Measurements from ENCODE around the gene TLR7. TPM values are rescaled to one million over a fixed set of nuclear protein-coding genes. Genes with fewer than 3 reads are reported as not detected.

The TLR7 gene
- total RNA-seq, result 1 to 10 TPM in 1 of 2 donors, under 1 TPM in 1; 0.48 to 1.3 TPM
- long read RNA-seq, donor 1, result 0 reads
- long read RNA-seq, donor 2, result 0 reads

DNA sequence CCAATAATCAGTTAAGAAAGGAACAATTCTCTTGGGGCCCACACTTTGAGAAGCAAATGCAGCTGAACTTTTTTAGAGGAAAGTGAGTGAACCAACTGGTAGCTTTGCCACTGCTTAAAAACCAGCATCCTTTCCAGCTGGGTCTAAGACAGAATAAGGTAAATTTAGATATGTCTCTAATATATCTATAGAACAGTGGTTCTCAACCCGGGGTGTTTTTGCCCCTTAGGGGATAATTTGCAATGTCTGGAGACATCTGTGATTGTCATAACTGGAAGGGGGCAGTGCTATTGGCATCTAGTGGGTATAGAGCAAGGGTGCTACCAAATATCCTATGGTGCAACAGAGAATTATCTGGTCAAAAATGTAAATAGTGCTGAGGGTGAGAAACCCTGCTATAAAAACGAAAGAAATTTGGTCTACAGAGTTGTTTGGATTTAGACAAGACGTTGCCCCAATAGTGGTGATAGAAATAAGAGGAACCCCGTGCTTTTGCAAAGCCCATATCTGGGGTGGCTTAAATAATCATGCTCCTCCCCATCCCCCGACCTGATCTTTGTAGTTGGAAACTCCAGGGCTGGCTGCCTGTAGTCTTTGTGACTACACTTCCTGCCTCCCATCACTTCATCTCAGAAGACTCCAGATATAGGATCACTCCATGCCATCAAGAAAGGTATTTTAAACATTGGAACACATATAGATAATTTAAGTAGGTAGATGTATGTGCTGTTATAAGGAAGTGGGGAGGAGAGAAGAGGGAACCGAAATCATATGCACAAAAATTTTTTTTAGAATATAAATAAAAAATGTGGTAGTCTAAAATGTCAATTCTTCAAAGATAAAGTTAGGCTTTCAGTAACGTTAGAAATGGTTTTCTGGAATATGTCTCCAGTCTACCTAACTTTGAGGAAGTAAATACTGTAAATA is at the start of gene TLR7:
TSS of gene TLR7 (plus strand) at position 622 of the 927 bp plus-strand sequence. CDS start 507 bp downstream, outside the sequence.
- no peak for DNase-seq (ENCODE audit: low spot score)
- intact Hi-C loops (cut with DNase I), result no loop called here

GRCh38 chrX:12817528-12817927 is 49.3 kb upstream of the TLR7 start:
- no peak for DNase-seq (ENCODE audit: low spot score)
- intact Hi-C loops (cut with DNase I), result loop anchor here in 1 of 2 donors (10.0 kb wide), 1 partner anchor 77 kb away; no protein-coding TSS in a partner anchor

- intact Hi-C loops (cut with DNase I), result loop anchor here in 1 of 2 donors (10.0 kb wide), 1 partner anchor 76 kb away; no protein-coding TSS in a partner anchor
- DNase-seq (ENCODE audit: low spot score), result no peak
Observed at GRCh38 chrX:12819222-12819621, 47.6 kb upstream of the TLR7 start.

DNA sequence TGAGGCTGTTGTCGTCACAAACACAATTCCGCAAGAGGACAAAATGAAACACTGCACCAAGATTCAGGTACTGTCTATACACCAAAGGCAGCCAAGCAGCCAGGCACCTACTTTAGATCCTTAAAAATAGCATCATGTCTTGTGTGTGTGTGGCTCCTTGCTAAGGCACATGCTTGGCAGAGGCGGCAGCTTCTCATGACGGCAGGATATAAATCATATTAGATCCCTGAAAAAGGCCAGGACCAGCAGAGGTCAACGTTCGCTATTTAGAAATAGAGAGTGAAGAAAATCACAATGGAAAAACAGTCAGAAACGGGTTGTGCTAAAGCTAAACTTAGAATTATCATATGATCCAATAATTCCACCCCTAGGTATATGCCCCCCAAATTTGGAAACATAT is 46.1 kb upstream of the TLR7 start:
- intact Hi-C loops (cut with DNase I), result no loop called here
- DNase-seq (ENCODE audit: low spot score), result no peak

GRCh38 chrX:12824944-12825343 is 41.9 kb upstream of the TLR7 start:
- no peak for DNase-seq (ENCODE audit: low spot score)
- intact Hi-C loops (cut with DNase I), result no loop called here

DNA sequence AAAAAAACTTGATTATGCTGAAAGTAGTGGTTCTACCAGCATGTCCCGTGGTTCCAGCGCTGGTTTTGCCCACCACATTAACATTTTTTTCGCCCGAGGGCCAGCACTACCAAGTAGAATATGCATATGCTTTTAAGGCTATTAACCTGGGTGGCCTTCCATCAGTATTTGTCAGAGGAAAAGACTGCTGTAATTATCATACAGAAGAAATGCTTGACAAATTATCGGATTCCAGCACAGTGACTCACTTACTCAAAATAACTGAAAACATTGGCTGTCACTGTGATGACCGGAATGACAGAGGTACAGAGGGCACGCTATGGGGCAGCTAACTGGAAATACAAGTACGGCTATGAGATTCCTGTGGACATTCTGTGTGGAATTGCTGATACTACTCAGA is 41.1 kb upstream of the TLR7 start:
- intact Hi-C loops (cut with DNase I), result no loop called here

DNA sequence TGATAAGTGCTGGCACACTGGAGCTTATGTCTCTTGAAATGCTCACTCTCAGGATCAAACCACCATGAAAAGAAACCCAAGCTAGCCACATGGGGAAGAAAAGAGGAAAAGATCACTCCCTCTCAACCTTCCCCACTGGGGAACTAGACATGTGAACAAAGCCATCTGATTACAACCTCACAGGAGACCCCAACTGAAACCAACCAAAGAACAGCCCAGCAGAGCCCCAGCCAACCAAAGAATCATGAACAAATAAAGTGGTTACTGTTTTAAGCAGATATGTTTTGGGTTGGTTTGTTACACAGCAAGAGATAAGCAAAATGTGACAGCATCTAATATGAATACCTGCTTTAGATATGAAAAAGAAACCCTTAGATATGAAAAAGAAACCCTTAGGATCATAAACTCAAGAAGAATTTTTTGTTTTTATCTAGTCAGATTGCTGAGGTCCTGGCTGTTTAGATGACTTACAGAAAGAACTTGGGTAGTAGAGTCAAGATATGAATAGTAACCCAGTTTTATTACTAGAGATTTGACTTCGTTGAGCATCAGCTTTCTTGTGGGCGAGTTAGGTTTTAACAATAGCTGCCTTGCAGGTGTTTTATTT is 23.7 kb upstream of the TLR7 start:
- no peak for DNase-seq (ENCODE audit: low spot score)
- intact Hi-C loops (cut with DNase I), result no loop called here

More for the DNA sequence above, 41.1 kb upstream of the TLR7 start:
- no peak for DNase-seq (ENCODE audit: low spot score)

GRCh38 chrX:12843668-12844279 is 23.1 kb upstream of the TLR7 start:
- no peak for DNase-seq (ENCODE audit: low spot score)
- intact Hi-C loops (cut with DNase I), result no loop called here

DNA sequence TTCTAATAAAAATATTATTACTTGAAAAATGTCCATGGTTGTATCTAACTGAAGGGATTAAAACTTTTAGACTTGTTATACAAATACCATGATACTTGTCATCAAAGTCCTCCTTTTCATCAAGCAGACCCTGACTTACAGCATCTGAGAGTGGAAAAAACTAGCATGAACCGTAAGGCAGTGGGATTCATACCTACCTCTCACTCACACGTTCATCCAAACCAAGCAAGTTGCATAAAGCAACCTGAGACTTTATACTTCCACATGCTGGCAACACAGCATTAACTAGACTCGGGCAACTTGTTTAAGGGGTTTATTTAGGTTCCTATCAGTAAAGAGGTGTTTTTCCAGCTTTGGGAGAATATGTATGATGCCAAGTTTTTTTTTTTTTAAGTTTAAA is 22.6 kb upstream of the TLR7 start:
- intact Hi-C loops (cut with DNase I), result no loop called here
- DNase-seq (ENCODE audit: low spot score), result no peak

- intact Hi-C loops (cut with DNase I), result no loop called here
- no peak for DNase-seq (ENCODE audit: low spot score)
Observed at GRCh38 chrX:12865359-12865758, 1.5 kb upstream of the TLR7 start.

GRCh38 chrX:12867685-12868084 is 813 bp downstream of the TLR7 start:
- DNase-seq (ENCODE audit: low spot score), result no peak
- intact Hi-C loops (cut with DNase I), result no loop called here

DNA sequence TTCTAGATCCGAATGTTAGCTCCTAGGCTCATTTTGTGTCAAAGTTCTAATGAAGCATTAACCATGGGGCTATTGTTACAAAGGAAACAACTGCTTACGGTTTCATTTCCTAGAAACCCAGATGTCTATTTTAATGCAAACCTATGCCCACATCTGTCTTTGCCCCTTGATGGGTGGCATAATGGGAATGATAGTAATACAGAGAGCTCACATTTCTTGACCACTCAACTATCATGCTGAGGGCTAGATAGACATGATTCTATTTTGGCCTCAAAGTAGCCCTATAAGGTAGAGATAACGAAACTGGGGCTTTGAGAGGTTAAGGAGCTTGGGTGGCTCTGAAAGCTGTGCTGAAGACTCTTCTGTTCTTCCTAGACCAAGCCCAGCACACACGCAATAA is 1.9 kb downstream of the TLR7 start:
- intact Hi-C loops (cut with DNase I), result no loop called here
- DNase-seq (ENCODE audit: low spot score), result no peak

DNA sequence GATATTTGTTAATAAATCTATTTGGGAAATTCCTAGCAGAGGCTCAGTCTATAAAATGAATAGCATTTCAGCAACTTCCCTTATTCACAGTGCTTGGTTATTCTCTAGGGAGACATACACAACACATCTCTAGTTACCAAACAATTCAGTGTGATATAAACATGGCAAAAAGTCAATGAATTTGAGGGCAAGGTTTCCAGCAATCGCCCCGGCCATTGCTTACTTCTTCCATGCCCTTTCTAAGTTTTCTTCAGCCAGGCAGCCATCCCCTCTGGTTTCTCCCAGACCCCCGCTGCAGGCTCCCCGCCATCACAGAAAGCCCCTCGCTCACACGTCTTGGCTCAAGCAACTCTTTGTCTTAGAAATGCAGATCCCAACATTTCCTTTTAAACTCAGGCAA is 4.4 kb downstream of the TLR7 start:
- DNase-seq (ENCODE audit: low spot score), result no peak
- intact Hi-C loops (cut with DNase I), result no loop called here

DNA sequence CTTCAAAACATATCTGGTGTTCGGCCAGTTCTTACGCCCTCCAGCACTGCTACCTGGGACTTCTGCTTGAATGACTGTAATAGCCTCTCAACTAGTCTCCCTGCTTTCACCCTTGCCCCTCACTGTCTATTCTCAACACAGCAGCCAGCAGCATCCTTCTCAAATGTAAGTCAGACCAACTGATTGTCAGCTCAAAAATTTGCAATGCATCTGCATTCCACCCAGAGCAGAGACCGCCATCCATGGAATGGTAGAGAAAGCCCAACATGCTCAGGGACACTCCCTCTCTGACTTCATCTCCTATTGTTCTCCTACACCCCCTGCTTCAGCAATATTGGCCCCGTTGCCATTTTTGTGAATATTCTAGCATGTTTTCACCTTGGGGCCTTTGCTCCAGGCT is 5.9 kb downstream of the TLR7 start:
- no peak for DNase-seq (ENCODE audit: low spot score)
- intact Hi-C loops (cut with DNase I), result no loop called here

- no peak for DNase-seq (ENCODE audit: low spot score)
- intact Hi-C loops (cut with DNase I), result no loop called here
Observed at GRCh38 chrX:12874581-12874980, 7.7 kb downstream of the TLR7 start.

GRCh38 chrX:12877386-12877785 is 10.5 kb downstream of the TLR7 start:
- no peak for DNase-seq (ENCODE audit: low spot score)
- intact Hi-C loops (cut with DNase I), result no loop called here

DNA sequence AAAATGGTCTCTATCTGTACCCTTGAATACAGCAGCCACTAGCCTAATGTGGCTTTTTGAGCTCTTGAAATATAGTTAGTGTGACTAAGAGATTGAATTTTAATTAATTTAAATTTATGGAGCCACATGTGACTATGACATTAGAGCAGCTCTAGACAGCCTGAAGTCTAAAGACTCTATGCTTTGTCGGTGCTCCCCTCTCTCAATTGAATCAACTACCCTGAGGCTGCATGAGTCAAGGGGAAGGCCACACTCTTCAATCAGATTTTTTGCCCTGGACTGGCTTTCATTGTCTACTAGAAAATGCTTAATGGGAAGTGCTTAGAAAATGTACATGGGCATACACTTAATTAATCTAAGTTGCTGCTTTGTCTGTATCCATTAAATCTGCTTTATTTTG is 11.7 kb downstream of the TLR7 start:
- intact Hi-C loops (cut with DNase I), result no loop called here
- DNase-seq (ENCODE audit: low spot score), result no peak

DNA sequence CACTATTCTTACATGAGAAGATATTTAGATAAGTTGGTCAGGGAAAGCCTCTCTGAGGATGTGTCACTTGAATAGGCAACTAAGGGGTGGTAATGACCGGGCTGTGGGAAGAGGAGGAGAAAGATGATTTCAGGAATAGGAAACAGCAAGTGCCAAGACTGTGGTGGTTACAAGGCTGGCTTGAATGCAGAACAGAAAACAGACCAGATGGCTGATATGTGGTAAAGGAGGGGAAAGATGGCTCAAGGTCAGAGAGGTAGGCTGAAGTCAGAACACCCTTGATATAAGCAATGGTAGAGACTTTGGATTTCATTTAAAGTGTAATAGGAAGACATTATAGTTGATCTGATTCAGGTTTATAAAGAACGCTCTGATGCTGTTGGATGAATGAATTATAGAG is 15.0 kb downstream of the TLR7 start:
- DNase-seq (ENCODE audit: low spot score), result no peak
- intact Hi-C loops (cut with DNase I), result no loop called here

DNA sequence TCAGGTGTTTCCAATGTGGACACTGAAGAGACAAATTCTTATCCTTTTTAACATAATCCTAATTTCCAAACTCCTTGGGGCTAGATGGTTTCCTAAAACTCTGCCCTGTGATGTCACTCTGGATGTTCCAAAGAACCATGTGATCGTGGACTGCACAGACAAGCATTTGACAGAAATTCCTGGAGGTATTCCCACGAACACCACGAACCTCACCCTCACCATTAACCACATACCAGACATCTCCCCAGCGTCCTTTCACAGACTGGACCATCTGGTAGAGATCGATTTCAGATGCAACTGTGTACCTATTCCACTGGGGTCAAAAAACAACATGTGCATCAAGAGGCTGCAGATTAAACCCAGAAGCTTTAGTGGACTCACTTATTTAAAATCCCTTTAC is 18.6 kb downstream of the TLR7 start:
- DNase-seq (ENCODE audit: low spot score), result no peak
- intact Hi-C loops (cut with DNase I), result no loop called here

DNA sequence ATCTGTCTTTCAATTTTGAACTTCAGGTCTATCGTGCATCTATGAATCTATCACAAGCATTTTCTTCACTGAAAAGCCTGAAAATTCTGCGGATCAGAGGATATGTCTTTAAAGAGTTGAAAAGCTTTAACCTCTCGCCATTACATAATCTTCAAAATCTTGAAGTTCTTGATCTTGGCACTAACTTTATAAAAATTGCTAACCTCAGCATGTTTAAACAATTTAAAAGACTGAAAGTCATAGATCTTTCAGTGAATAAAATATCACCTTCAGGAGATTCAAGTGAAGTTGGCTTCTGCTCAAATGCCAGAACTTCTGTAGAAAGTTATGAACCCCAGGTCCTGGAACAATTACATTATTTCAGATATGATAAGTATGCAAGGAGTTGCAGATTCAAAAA is 19.7 kb downstream of the TLR7 start:
- intact Hi-C loops (cut with DNase I), result no loop called here

More for the DNA sequence above, 19.7 kb downstream of the TLR7 start:
- DNase-seq (ENCODE audit: low spot score), result no peak

All from posterior vena cava (tissue), 2 donors.